Lower lobe of right lung (tissue), 2 donors: ENCODE results near the gene ADO. TPM values are rescaled to one million over a fixed set of nuclear protein-coding genes. Genes with fewer than 3 reads are reported as not detected.

Experiments used
- ATAC-seq, 2 donors: fragments of 200-7000 bp; cut with Tn5 transposase; one replicate each; pipeline ENCODE4 v1.9.1; 2020 to 2022; ENCODE audit warnings: mild to moderate bottlenecking in 2 of 2, moderate library complexity in 2 of 2
- DNase-seq: peaks from one replicate; pipeline ENCODE4 v3.0.0-alpha.2; 2020
- H3K27ac ChIP-seq: fragments of 200-600 bp; one replicate; pipeline ENCODE4 v1.8.0; 2022
- H3K27me3 ChIP-seq: fragments of 200-600 bp; one replicate; pipeline ENCODE4 v1.8.0; 2022; ENCODE audit warnings: low read depth
- H3K36me3 ChIP-seq: fragments of 200-600 bp; one replicate; pipeline ENCODE4 v1.8.0; 2022; ENCODE audit warnings: mild to moderate bottlenecking
- H3K4me1 ChIP-seq: fragments of 200-600 bp; one replicate; pipeline ENCODE4 v1.8.0; 2022
- H3K4me3 ChIP-seq: fragments of 200-600 bp; one replicate; pipeline ENCODE4 v1.8.0; 2022; ENCODE audit warnings: mild to moderate bottlenecking
- H3K9me3 ChIP-seq: fragments of 200-600 bp; one replicate; pipeline ENCODE4 v1.8.0; 2022
- intact Hi-C: fragments of 100-400 bp; cut with DNase I; formaldehyde crosslinking; loops from one replicate; pipeline ENCODE4 v1.11.0; 2022
- total RNA-seq: library from RNA; stranded (reverse); fragmentation: NEBNext Ultra II Directional; extraction: Animal tissue kit (Norgen Biotek cat#: 25700); gene quantifications from one replicate; pipeline ENCODE4 v1.2.1, GENCODE V29; 2021
- TF ChIP-seq, protein P1 (sequence below): fragments of 200-600 bp; IDR thresholded peaks from one replicate; pipeline ENCODE4 v1.8.0; 2022; ENCODE audit warnings: antibody characterized with exemption, mild to moderate bottlenecking
- donor health status: DM: no; HTN: yes; CAD: no; lungs with severe emphysema.

The ADO gene
- total RNA-seq, 1 donor from 2014 or later = 16.3 TPM

DNA sequence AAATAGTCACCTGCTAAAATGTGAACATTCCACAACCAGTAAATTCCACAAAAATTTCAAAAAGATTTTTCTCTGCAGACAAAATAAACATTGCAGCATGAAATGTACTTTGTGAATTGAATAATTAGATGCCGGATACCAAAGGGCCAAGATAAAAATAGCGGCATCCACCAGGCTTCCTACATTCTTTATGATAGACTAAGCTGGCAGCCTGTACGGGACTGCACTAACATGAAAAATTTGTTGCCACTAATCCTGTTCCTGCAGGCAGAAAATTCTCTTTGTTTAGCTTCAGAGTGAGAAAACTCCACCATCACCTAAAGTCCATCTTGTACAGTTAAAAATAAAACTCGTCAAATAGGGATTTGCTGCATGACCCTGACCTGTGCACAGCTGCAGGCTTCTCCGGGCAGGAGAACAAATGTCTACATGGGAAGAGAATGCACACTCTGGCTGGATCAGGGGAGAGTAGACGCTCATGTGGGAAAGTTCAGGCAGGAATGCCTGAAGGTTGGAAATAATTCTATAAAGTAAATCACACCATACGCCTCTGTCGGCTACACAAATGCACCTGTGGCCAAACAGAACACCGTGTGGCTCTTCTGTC, 15.6 kb upstream of the ADO start:
- H3K4me1 ChIP-seq = no peaks in the 10 kb centered on the region
- H3K27me3 ChIP-seq = no peaks in the 10 kb centered on the region
- no peak for ATAC-seq
- no peaks in the 10 kb centered on the region for H3K9me3 ChIP-seq
- TF ChIP-seq, protein P1, sequence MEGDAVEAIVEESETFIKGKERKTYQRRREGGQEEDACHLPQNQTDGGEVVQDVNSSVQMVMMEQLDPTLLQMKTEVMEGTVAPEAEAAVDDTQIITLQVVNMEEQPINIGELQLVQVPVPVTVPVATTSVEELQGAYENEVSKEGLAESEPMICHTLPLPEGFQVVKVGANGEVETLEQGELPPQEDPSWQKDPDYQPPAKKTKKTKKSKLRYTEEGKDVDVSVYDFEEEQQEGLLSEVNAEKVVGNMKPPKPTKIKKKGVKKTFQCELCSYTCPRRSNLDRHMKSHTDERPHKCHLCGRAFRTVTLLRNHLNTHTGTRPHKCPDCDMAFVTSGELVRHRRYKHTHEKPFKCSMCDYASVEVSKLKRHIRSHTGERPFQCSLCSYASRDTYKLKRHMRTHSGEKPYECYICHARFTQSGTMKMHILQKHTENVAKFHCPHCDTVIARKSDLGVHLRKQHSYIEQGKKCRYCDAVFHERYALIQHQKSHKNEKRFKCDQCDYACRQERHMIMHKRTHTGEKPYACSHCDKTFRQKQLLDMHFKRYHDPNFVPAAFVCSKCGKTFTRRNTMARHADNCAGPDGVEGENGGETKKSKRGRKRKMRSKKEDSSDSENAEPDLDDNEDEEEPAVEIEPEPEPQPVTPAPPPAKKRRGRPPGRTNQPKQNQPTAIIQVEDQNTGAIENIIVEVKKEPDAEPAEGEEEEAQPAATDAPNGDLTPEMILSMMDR = no peak
- H3K27ac ChIP-seq = no peak overlapping the region
- H3K4me3 ChIP-seq = no peak overlapping the region
- H3K36me3 ChIP-seq = no peaks in the 10 kb centered on the region
- intact Hi-C loops = no loop called here
- DNase-seq = no peak

DNA sequence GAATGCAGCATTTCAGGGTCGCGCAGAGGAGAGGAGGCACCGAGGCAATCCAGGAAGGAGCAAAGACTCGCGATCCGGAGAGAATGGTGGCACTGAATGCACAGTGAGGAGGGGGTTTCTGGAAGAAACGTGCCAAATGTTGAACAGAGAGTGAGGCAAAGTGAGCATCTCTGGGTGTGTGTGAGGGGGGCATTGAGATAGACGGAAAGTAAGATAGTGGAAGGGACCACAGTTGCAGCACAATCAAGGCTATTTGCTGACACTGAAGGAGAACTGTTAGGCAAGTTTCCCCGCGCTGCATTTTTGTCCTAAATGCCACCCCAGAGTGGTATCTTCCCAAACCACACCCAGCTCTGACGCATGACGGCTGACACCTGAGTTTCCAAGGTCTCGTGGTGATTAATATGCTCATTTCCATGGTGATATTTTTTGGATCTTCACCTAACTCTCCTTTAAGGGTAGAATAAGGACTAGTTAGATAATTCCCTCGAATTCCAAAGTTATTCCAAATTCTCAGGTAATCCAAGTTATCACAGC, 14.4 kb upstream of the ADO start:
- no peak overlapping the region for H3K27ac ChIP-seq
- ATAC-seq = no peak
- no peak overlapping the region for H3K4me3 ChIP-seq
- intact Hi-C loops = no loop called here
- no peaks in the 10 kb centered on the region for H3K4me1 ChIP-seq
- H3K36me3 ChIP-seq = no peaks in the 10 kb centered on the region
- TF ChIP-seq, protein P1 = no peak
- DNase-seq = no peak
- no peaks in the 10 kb centered on the region for H3K9me3 ChIP-seq
- H3K27me3 ChIP-seq = no peaks in the 10 kb centered on the region

DNA sequence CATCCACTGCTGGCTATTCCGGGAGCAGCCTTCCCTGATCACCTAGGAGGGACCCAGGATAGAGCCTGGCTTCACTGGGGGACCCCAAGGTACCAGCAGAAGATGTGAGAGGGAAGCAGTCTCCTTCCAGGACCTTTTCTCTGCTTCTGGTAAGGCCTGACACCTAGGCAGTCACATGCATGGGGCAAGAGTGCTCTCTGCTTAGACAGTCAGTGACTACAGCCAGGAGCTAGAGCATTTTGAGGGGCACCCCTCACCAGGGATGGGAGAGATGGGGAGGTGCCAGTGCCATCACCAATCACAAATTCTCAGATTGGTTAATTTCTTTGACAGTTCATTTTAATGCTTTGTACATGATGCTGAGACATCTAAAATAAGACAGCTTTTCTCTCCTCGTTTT, 13.9 kb upstream of the ADO start:
- Histone ChIP-seq H3K9me3 (no peaks in the 10 kb centered on the region), H3K4me3 (no peak overlapping the region), H3K4me1 (no peaks in the 10 kb centered on the region), H3K27ac (no peak overlapping the region), H3K27me3 (no peaks in the 10 kb centered on the region), H3K36me3 (no peaks in the 10 kb centered on the region)
- intact Hi-C loops = no loop called here
- TF ChIP-seq, protein P1 = no peak
- ATAC-seq (no peak), DNase-seq (no peak)

DNA sequence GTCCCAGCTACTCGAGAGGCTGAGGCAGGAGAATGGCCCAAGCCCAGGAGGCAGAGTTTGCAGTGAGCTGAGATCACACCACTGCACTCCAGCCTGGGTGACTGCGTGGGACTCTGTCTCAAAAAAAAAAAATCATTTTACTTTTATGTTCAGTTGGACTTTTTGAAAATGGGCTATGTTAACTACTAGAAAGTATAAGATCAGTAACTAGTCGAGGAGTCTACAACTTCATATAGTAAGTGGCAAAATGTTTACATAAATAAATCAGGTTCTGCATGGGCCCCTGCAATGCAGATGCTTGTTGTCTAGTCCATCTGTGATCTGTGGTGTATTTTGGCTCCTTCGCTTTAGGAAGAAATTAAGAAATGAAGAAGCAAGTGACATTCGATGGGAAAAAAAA, 12.3 kb upstream of the ADO start:
- intact Hi-C loops = no loop called here
- Histone ChIP-seq H3K4me1 (no peaks in the 10 kb centered on the region), H3K27ac (no peak overlapping the region), H3K27me3 (no peaks in the 10 kb centered on the region), H3K36me3 (no peaks in the 10 kb centered on the region), H3K9me3 (no peaks in the 10 kb centered on the region), H3K4me3 (no peak overlapping the region)
- DNase-seq (no peak), ATAC-seq (no peak)
- TF ChIP-seq, protein P1 = no peak

DNA sequence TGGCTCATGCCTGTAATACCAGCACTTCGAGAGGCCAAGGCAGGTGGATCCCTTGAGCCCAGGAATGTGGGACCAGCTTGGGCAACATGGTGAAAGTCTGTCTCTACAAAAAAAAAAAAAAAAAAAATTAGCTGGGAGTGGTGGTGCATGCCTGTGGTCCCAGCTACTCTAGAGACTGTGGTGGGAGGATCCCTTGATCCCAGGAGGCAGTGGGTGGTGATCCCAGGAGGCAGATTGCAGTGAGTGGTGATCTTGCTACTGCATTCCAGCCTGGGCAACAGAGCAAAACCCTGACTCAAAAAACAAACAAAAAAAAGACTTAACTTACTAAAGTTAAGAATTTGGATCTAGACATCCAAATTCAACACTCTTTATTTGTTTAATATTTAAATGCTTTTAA, 10.2 kb upstream of the ADO start:
- Histone ChIP-seq H3K27ac (no peak overlapping the region), H3K27me3 (no peaks in the 10 kb centered on the region), H3K9me3 (no peaks in the 10 kb centered on the region), H3K4me1 (no peaks in the 10 kb centered on the region), H3K36me3 (no peaks in the 10 kb centered on the region), H3K4me3 (no peak overlapping the region)
- TF ChIP-seq, protein P1 = no peak
- intact Hi-C loops = no loop called here
- ATAC-seq = no peak
- DNase-seq = no peak
